HCT116 (cell line): ENCODE results near the gene GPRC5A.

ENCODE experiments used
- CTCF ChIP-seq, 3 experiments: fragments of 200-600 bp in 1 of 3; sonication (generic) in 1 of 3; IDR thresholded peaks in 2 of 3; conservative IDR thresholded peaks in 1 of 3; 2 replicates each; pipeline ENCODE4 v1.5.1; 2012 to 2017; ENCODE audit warnings: low read depth in 2 of 3, low read length in 2 of 3, antibody characterized with exemption in 1 of 3, borderline replicate concordance in 1 of 3, control low read depth in 1 of 3, mild to moderate bottlenecking in 1 of 3, mixed read lengths in 1 of 3, mixed run types in 1 of 3, moderate library complexity in 1 of 3; ENCODE audit not compliant: insufficient read depth in 1 of 3
- EGR1 ChIP-seq: IDR thresholded peaks from 2 replicates; pipeline ENCODE4 v1.6.1; 2012; ENCODE audit warnings: low read depth
- EZH2phosphoT487 ChIP-seq: fragments of 200-600 bp; IDR thresholded peaks from 2 replicates; pipeline ENCODE4 v1.6.1; 2018; ENCODE audit warnings: antibody characterized with exemption, borderline replicate concordance
- FOSL1 ChIP-seq: IDR thresholded peaks from 2 replicates; pipeline ENCODE4 v1.6.1; 2012; ENCODE audit warnings: low read depth
- JUND ChIP-seq: IDR thresholded peaks from 2 replicates; pipeline ENCODE4 v1.6.1; 2012
- POLR2A ChIP-seq: IDR thresholded peaks from 2 replicates; pipeline ENCODE4 v1.7.0; 2011; ENCODE audit warnings: borderline replicate concordance; ENCODE audit not compliant: insufficient read depth, insufficient read length; ENCODE audit errors: extremely low read depth
- SP1 ChIP-seq: IDR thresholded peaks from 2 replicates; pipeline ENCODE4 v1.6.1; 2012; ENCODE audit warnings: low read depth
- ZFX ChIP-seq: fragments of 450-650 bp; IDR thresholded peaks from 2 replicates; pipeline ENCODE4 v1.6.1; 2017
- TF ChIP-seq, protein P1 (sequence below): IDR thresholded peaks from 2 replicates; pipeline ENCODE4 v1.6.1; 2012; ENCODE audit warnings: low read depth

DNA sequence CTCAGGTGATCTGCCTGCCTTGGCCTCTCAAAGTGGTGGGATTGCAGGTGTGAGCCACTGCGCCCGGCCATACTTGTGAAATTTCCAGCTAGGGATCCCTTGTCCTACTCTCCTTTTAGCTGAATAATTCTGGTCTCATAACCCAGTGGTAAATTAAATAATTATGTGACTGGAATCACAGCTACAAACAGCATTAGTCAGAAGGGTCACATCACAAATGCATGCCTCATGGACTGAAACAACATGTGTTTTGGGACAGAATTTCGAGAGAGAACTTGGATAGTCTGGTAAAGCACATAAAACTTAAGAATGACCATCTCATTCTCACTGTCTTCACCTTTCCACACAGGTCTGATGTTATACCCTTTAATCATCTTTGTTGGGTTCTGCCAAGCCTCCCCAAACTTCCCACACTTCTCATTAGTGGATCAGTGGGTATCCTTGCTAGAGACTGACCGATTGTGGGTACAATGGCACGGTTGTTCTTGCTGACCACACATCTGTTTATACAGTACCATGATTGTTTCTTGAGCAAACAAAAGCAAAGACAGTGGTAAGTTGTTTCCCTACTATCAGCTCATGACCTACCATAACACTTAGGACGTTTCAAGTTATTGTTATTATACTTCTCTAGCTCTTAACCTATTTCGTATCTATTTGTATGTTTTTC, 55.5 kb downstream of the GPRC5A start:
- no peak for TF ChIP-seq CTCF (IDR thresholded peaks at IDR 0.05 in 2 of 3, conservative IDR thresholded peaks at IDR 0.05 in 1 of 3; ENCODE audit: borderline replicate concordance in 1 of 3, insufficient read depth in 1 of 3, low read depth in 2 of 3, low read length in 2 of 3)
- TF ChIP-seq FOSL1, result no peak
- TF ChIP-seq POLR2A, result no peak
- TF ChIP-seq, protein P1, sequence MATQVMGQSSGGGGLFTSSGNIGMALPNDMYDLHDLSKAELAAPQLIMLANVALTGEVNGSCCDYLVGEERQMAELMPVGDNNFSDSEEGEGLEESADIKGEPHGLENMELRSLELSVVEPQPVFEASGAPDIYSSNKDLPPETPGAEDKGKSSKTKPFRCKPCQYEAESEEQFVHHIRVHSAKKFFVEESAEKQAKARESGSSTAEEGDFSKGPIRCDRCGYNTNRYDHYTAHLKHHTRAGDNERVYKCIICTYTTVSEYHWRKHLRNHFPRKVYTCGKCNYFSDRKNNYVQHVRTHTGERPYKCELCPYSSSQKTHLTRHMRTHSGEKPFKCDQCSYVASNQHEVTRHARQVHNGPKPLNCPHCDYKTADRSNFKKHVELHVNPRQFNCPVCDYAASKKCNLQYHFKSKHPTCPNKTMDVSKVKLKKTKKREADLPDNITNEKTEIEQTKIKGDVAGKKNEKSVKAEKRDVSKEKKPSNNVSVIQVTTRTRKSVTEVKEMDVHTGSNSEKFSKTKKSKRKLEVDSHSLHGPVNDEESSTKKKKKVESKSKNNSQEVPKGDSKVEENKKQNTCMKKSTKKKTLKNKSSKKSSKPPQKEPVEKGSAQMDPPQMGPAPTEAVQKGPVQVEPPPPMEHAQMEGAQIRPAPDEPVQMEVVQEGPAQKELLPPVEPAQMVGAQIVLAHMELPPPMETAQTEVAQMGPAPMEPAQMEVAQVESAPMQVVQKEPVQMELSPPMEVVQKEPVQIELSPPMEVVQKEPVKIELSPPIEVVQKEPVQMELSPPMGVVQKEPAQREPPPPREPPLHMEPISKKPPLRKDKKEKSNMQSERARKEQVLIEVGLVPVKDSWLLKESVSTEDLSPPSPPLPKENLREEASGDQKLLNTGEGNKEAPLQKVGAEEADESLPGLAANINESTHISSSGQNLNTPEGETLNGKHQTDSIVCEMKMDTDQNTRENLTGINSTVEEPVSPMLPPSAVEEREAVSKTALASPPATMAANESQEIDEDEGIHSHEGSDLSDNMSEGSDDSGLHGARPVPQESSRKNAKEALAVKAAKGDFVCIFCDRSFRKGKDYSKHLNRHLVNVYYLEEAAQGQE, result no peak
- TF ChIP-seq EZH2phosphoT487, result no peak
- no peak for TF ChIP-seq JUND
- no peak for TF ChIP-seq ZFX
- no peak for TF ChIP-seq SP1
- no peak for TF ChIP-seq EGR1
